ENCODE data around the gene EBF4. TPM values are rescaled to one million over a fixed set of nuclear protein-coding genes. Genes with fewer than 3 reads are reported as not detected.
"Not testable (repeated sequence)": the region's sequence is repeated elsewhere in the genome, so short reads cannot be mapped to it uniquely, and the experiment has no call there.

EBF4 gene
- total RNA-seq, 1 donor from 2014 or later, result 3.4 TPM

- DNase-seq, result no peak
Observed at GRCh38 chr20:2759603-2760296, 67.2 kb downstream of the EBF4 start.

- no peak for DNase-seq
Observed at GRCh38 chr20:2760297-2760951, 67.8 kb downstream of the EBF4 start.

GRCh38 chr20:2760952-2761305, 68.3 kb downstream of the EBF4 start:
- DNase-seq, result no peak

GRCh38 chr20:2761885-2762284, 69.3 kb downstream of the EBF4 start:
- no peak for DNase-seq

- no peak for DNase-seq
Observed at GRCh38 chr20:2762578-2763131, 70.1 kb downstream of the EBF4 start.

- DNase-seq, result no peak
Observed at GRCh38 chr20:2763186-2763585, 70.6 kb downstream of the EBF4 start.

GRCh38 chr20:2767768-2768631, 75.4 kb downstream of the EBF4 start:
- DNase-seq, result peak; percentile 43

GRCh38 chr20:2768632-2769015, 76.0 kb downstream of the EBF4 start:
- no peak for DNase-seq

- not testable (repeated sequence) for DNase-seq
Observed at GRCh38 chr20:2770091-2770490, 77.5 kb downstream of the EBF4 start.

GRCh38 chr20:2771631-2772080, 79.1 kb downstream of the EBF4 start:
- DNase-seq, result no peak

- DNase-seq, result no peak
Observed at GRCh38 chr20:2773812-2774211, 81.2 kb downstream of the EBF4 start.

- no peak for DNase-seq
Observed at GRCh38 chr20:2775139-2775538, 82.6 kb downstream of the EBF4 start.

- no peak for DNase-seq
Observed at GRCh38 chr20:2778602-2779321, 86.2 kb downstream of the EBF4 start.

- DNase-seq, result no peak
Observed at GRCh38 chr20:2780948-2781347, 88.4 kb downstream of the EBF4 start.

- DNase-seq, result no peak
Observed at GRCh38 chr20:2783908-2784566, 91.5 kb downstream of the EBF4 start.

GRCh38 chr20:2793471-2793870, 100.9 kb downstream of the EBF4 start:
- no peak for DNase-seq

- no peak for DNase-seq
Observed at GRCh38 chr20:2794202-2794748, 101.7 kb downstream of the EBF4 start.

- no peak for DNase-seq
Observed at GRCh38 chr20:2794866-2795447, 102.4 kb downstream of the EBF4 start.

- DNase-seq, result no peak
Observed at GRCh38 chr20:2795451-2795850, 102.9 kb downstream of the EBF4 start.

GRCh38 chr20:2796011-2796660, 103.6 kb downstream of the EBF4 start:
- DNase-seq, result no peak

All from tongue (tissue), 2 donors.